Measurements from ENCODE around the gene MFAP5.
"Not testable (repeated sequence)": the region's sequence is repeated elsewhere in the genome, so short reads cannot be mapped to it uniquely, and the experiment has no call there.

The MFAP5 gene

DNA sequence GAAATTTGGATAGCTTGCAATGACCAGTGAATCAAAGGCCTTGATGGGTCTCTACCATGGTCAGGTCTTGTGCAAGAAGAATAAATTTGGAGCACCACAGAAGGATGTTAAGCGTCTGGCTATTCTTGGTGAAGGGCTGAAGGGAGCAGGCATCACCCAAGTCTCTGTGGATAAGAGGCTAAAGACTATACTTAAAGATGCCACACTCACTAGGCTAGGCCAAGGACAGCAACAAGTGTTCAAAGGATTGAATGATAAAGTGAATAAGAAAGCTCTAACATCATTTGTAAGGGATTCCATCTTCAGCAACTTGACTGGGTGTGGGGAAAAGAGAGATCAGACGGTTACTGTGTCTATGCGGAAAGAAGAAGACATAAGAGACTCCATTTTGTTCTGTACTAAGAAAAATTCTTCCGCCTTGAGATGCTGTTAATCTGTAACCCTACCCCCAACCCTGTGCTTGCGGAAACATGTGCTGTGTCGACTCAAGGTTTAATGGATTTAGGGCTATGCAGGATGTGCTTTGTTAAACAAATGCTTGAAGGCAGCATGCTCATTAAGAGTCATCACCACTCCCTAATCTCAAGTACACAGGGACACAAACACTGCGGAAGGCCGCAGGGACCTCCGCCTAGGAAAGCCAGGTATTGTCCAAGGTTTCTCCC lies 27.2 kb downstream of the MFAP5 start:
- DNase-seq (ENCODE audit: low read depth, low spot score), result not testable (repeated sequence)
- peak overlapping the region; percentile 72 for H3K27ac ChIP-seq

DNA sequence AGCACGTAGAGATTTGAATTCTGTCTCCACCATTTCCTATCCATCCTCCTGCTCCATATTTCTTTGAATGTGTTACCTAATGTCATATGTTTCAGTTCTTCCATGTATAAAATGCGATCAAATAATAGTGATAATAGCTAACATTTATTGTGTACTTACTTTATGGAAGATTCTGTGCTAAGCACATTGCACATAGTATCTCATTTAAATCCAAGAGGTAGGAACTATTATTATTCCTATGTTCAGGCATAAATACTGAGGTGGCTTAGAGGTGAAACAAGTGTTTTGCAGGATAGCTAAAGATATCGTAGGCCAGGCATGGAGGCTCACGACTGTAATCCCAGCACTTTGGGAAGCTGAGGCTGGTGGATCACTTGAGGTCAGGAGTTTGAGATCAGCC lies 32.5 kb downstream of the MFAP5 start:
- H3K27ac ChIP-seq, result no peak overlapping the region

DNA sequence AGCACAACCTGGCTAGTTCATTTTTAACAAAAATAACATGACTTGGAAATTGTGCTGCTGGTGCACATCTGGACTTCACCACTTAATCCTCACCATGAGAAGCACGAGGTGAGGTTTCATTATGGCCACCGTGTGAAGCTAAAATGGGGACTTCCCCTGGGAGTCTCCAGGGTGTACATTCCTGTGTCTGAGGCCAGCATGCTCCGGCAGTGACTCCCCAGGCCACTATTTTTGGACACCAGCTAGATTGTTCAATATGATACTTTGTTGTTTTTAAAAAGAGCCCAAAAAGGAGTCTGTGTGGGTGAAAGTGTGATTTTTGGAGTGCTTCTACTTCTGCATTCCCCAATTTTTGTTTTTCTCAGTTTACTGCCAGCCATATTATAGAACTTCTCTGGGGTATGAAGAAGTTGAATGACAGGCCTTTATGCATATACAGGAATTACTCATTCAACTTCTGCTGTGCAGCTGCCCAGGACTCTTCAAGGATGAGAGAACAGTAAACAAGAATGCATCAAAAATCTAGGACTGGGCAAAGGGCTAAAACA lies 33.1 kb downstream of the MFAP5 start:
- DNase-seq (ENCODE audit: low read depth, low spot score), result no peak
- no peak overlapping the region for H3K27ac ChIP-seq

More for the DNA sequence above, 32.5 kb downstream of the MFAP5 start:
- DNase-seq (ENCODE audit: low read depth, low spot score), result no peak

DNA sequence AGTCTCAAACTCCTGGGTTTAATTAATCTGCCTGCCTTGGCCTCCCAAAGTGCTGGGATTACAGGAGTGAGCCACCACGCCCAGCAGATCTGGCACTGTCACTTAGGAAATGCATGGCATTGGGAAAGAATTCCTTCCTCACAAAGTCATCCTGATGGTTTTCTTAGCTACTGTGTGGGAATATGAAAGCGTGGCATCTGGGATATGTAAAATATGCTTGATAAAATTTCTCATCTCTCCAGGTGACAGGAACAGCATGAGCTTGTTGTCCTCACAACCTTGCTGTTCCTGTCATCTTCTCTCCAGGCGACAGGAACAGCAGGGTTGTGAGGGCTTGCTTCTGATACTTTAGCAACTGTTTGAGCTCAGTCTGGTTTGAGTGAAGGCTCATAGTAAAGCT lies 33.9 kb downstream of the MFAP5 start:
- no peak overlapping the region for H3K27ac ChIP-seq
- no peak for DNase-seq (ENCODE audit: low read depth, low spot score)

DNA sequence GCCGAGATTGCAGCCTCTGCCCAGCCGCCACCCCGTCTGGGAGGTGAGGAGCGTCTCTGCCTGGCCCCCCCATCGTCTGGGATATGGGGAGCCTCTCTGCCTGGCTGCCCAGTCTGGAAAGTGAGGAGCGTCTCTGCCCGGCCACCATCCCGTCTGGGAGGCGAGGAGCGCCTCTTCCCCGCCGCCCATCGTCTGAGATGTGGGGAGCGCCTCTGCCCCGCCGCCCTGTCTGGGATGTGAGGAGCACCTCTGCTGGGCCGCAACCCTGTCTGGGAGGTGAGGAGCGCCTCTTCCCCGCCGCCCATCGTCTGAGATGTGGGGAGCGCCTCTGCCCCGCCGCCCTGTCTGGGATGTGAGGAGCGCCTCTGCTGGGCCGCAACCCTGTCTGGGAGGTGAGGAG lies 37.9 kb downstream of the MFAP5 start:
- H3K27ac ChIP-seq; DNase-seq (ENCODE audit: low read depth, low spot score): not testable (repeated sequence)

DNA sequence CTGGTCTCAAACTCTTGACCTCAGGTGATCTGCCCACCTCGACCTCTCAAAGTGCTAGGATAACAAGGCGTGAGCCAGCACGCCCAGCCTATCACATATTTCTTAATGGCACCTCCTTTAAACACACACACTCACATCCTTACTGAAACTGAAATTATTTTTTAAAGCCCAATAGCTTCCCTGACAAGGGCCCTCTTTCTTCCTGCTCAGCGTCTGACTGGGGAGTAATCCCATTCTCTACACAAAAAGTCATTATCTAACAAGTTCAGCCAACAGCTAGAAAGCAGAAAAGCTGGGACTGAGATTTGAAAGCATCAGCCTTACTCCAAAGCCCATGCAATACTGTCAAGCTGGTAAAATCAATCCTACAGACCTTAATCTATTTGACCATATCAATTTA lies 40.0 kb downstream of the MFAP5 start:
- no peak overlapping the region for H3K27ac ChIP-seq
- no peak for DNase-seq (ENCODE audit: low read depth, low spot score)

DNA sequence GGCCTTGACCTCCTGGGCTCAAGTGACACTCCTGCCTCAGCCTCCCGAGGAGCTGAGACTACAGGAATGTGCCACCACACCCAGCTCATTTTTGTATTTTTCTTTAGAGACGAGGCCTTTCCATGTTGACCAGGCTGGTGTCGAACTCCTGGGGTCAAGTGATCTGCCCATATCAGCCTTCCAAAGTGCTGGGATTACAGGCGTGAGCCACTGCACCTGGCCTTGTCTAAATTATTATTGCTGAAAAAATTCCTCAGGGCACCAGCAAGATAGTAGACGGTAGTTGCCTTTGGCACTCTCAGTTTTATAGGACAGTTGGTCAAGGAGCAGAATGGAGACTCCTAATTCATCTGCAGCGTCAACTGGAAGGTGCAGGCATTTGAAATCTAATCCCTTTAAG lies 47.4 kb downstream of the MFAP5 start:
- H3K27ac ChIP-seq, result no peak overlapping the region
- no peak for DNase-seq (ENCODE audit: low read depth, low spot score)

DNA sequence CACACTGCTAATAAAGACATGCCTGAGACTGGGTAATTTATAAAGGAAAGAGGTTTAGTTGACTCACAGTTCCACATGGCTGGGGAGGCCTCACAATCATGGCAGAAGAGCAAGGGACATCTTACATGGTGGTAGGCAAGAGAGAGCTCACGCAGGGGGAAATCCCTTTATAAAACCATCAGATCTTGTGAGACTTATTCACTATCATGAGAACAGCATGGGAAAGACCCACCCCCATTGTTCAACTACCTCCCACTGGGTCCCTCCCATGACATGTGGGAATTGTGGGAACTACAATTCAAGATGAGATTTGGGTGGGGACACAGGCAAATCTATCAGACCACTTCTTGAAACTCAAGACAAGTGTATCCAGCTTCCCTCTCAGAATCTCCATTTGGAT lies 48.7 kb downstream of the MFAP5 start:
- DNase-seq (ENCODE audit: low read depth, low spot score), result not testable (repeated sequence)

DNA sequence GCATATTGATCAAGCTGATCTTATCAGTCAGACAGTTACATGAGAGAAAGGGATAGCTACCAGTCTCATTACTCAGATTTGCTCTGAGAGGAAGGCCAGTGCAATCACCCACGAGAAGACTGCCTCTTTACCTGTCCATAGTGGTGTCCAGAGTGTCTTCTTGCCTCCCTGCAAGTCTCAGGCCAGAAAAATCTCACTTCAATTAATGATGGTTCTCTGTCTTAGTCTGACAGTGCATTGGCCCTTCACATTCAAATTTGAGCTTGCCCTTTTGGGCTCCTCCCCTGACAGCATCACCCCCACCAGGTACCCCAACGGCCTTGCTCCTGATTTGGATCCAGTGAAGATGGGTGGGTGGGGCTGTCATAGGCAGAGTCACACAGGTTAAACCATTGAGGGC lies 50.0 kb downstream of the MFAP5 start, which contains the start of gene AICDA:
AICDA (minus strand) TSS at position 231 of the 400 bp plus-strand sequence; CDS start at position 139, 92 bp downstream.
- H3K27ac ChIP-seq, result no peak within 1 kb of the TSS
- DNase-seq (ENCODE audit: low read depth, low spot score), result no peak

More for the DNA sequence above, 48.7 kb downstream of the MFAP5 start:
- not testable (repeated sequence) for H3K27ac ChIP-seq

DNA sequence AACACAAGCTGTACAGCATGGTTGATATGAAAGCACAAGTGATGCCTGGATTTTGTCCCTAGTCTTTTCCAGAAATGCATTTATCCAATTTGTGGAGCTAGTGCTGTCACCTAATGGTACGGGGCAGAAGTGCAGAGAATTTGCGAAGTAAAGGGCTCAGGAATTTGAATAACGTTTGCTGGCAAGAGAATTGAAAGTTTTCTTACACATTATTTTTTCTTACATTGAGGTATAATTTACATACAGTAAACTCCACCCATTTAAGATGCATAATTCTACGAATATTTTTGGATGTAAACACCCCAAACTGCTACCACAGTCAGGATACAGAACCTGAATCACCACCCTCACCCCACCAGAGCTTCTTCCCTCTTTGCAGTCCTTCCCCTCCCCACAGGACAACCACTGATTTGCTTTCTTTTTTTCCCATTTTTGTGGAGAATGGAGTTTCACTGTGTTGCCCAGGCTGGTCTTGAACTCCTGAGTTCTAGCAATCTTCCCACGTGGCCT lies 53.5 kb downstream of the MFAP5 start:
- H3K27ac ChIP-seq, result no peak overlapping the region
- DNase-seq (ENCODE audit: low read depth, low spot score), result no peak

DNA sequence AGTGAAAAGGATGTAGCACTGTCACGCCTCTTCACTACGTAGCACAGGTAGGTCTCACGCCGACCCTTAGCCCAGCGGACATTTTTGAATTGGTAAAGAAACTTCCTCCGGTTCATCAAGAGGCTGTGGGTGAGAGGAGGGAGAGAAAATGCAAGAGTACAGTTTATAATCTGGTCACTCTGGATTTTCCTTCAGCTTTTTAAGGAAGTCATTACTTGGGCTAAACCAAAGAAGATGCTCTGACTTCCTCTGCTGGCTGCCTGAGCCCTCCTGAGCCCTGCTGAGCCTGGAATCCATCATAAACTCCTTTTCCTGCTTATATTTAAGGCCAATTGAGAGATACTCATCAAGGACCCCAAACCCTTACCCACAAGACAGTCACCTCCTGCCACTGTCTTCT lies 55.7 kb downstream of the MFAP5 start:
- H3K27ac ChIP-seq, result no peak overlapping the region
- DNase-seq (ENCODE audit: low read depth, low spot score), result no peak

DNA sequence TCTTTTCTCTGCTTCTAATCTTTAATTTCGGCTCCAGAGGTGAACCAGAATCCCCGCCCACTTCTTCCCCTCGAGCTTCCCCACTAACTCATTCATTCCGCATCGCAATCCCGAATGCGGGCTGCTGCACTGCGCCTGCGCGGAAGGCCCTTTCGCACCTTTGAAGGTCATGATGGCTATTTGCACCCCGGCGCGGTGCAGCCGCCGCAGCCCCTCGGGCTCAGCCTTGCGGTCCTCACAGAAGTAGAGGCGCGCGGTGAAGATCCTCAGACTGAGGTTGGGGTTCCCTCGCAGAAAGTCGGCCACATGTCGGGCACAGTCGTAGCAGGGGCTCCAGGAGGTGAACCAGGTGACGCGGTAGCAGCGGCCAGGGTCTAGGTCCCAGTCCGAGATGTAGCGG lies 57.6 kb downstream of the MFAP5 start:
- no peak for DNase-seq (ENCODE audit: low read depth, low spot score)

DNA sequence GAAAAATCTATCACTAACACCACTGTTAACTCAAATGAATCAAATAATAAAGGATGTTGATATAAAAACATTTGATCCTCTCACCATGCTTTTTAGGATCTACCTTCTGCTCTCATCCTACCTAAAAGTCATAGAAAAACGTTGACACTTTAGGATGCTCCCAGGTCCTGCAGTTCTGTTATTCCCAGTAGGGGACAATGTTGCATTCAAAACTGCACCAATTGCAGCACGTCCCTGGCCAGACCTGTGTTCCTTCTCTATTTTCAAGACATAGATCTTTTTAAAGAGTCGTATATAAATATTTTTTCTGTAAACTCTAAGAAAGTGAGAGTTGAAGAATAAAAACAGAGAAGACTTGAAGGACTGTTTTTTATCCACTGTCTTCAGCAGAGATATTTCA lies 58.8 kb downstream of the MFAP5 start:
- H3K27ac ChIP-seq, result no peak overlapping the region
- DNase-seq (ENCODE audit: low read depth, low spot score), result no peak

More for the DNA sequence above, 57.6 kb downstream of the MFAP5 start:
- H3K27ac ChIP-seq, result no peak overlapping the region

DNA sequence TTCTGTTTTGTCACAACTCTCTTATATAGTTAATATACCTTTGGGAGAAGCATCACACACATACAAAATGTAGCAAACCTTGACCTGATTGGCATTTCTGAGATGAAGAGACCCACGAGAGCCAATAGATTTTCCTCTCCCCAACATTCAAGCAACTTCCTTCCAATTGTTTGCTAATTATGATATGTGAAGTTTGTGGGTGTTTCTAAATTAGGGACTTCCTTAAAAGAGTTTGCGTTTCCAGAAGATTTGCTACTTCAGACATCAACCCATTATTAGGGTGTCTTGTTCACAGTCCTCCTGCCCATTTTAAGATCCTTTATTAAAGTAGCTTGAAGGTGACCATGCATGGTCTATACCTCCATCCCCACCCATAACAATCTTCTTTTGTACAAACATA lies 59.3 kb downstream of the MFAP5 start:
- no peak for DNase-seq (ENCODE audit: low read depth, low spot score)
- no peak overlapping the region for H3K27ac ChIP-seq

DNA sequence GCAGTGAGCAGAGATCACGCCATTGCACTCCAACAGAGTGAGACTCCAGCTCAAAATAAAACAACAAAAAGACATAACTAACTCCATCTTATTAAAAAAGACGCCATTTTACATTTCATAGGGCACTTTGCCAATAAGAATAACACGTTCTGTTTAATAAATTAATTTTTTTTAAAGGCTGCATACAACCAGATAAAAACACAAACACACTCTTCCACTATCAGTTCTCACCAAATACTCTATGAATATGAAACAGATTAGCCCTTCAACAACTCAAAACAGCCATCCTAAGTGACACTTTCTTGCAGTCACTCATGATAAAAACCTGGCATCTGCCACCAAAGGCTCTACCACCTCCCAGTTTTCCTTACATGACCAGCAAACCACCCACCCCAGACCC lies 66.1 kb downstream of the MFAP5 start:
- DNase-seq (ENCODE audit: low read depth, low spot score), result no peak

More for the DNA sequence above, 66.1 kb downstream of the MFAP5 start:
- no peak overlapping the region for H3K27ac ChIP-seq
